ENCODE results near the gene NMS.
"Not testable (repeated sequence)": the region's sequence is repeated elsewhere in the genome, so short reads cannot be mapped to it uniquely, and the experiment has no call there.

The NMS gene

DNA sequence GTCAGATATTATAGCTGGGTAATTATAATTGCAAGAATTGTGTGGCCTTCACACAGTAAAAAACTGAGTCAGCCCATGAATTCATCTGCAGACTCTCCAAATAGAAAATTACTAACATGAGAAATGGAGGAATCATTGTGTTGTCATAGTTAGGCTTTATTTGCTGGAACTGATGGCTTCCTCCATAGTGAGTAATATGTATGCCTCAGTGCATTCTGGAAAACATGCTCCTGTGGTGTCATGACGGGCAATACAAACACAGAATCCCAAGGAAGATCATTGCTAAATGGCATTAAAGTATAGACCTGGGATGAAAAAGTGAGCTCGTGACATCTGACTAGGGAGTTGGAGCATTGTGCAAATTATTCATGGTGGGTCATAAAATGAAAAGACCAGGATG, 23.6 kb upstream of the NMS start:
- no peaks in the 10 kb centered on the region for H3K27me3 ChIP-seq

DNA sequence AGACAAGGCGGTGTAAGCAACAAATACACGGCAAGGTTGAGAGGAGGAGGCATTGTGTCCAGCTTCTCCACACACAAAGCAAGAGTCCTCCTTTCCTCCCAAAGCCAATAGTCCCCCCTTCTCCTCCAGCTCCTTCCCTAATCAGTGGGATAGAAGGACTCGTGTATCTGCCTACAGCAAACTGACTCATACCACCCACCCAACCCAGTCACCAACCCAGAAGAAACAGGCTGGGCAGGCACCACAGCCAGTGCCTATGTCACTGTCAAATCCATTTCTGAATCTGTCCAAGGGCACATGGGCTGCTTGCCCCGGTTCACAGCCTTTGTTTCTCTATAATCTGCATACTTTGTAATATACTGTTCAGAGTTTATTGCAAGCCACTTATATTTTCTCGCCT, 19.2 kb upstream of the NMS start:
- Histone ChIP-seq H3K4me1 (no peaks in the 10 kb centered on the region), H3K36me3 (no peaks in the 10 kb centered on the region), H3K27me3 (no peaks in the 10 kb centered on the region), H3K4me3 (ENCODE audit: low read depth, low read length) (no peak overlapping the region), H3K9me3 (no peaks in the 10 kb centered on the region)
- TF ChIP-seq, protein P1, sequence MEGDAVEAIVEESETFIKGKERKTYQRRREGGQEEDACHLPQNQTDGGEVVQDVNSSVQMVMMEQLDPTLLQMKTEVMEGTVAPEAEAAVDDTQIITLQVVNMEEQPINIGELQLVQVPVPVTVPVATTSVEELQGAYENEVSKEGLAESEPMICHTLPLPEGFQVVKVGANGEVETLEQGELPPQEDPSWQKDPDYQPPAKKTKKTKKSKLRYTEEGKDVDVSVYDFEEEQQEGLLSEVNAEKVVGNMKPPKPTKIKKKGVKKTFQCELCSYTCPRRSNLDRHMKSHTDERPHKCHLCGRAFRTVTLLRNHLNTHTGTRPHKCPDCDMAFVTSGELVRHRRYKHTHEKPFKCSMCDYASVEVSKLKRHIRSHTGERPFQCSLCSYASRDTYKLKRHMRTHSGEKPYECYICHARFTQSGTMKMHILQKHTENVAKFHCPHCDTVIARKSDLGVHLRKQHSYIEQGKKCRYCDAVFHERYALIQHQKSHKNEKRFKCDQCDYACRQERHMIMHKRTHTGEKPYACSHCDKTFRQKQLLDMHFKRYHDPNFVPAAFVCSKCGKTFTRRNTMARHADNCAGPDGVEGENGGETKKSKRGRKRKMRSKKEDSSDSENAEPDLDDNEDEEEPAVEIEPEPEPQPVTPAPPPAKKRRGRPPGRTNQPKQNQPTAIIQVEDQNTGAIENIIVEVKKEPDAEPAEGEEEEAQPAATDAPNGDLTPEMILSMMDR (IDR thresholded peaks at IDR 0.05; ENCODE audit: low read depth, low read length), result no peak
- no peak for DNase-seq

More for the DNA sequence above, 23.6 kb upstream of the NMS start:
- TF ChIP-seq, protein P1 (IDR thresholded peaks at IDR 0.05; ENCODE audit: low read depth, low read length), result no peak
- no peaks in the 10 kb centered on the region for H3K36me3 ChIP-seq
- DNase-seq, result no peak
- no peak overlapping the region for H3K4me3 ChIP-seq (ENCODE audit: low read depth, low read length)
- no peaks in the 10 kb centered on the region for H3K9me3 ChIP-seq
- no peaks in the 10 kb centered on the region for H3K4me1 ChIP-seq

DNA sequence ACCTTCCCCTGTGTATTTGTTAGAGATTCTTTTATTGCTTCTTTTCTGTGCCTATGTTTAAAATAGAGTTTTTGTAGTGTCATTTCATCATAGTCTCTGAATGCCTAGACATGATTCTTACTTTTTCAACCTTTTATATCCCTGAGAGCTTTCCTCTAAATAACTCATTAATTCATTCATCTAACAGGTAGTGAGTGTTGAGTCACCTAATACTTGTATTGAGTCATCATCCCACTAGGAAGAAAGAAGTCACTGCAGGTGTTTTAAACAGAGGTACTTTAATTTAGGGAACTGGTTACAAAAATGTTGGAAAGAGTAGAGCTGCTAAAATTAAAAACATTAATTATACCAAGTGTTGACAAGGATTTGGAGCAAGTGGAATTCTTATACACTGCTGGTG, 18.5 kb upstream of the NMS start:
- no peaks in the 10 kb centered on the region for H3K36me3 ChIP-seq
- H3K4me1 ChIP-seq, result no peaks in the 10 kb centered on the region
- no peak for DNase-seq
- no peaks in the 10 kb centered on the region for H3K9me3 ChIP-seq
- no peaks in the 10 kb centered on the region for H3K27me3 ChIP-seq
- no peak overlapping the region for H3K4me3 ChIP-seq (ENCODE audit: low read depth, low read length)
- TF ChIP-seq, protein P1 (IDR thresholded peaks at IDR 0.05; ENCODE audit: low read depth, low read length), result no peak

DNA sequence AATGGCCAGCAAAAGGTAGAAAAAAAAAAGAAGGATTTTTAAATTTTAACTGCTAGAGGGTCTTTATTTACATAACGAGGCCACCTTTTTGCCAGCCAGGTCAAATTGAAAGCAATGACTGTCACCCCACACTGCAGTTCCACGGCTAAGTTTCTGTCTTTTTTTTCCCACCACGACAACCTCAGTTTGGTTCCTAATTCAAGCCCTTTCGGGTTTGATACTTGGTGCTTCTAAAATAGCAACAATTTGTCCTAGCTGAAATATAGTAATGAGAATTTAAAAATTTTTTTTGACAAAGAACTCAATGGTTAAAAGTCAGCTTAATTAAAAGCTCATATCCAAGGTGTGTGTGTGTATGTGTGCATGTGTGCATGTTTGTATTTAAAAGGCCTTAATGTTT, 16.4 kb upstream of the NMS start:
- no peaks in the 10 kb centered on the region for H3K4me1 ChIP-seq
- H3K4me3 ChIP-seq (ENCODE audit: low read depth, low read length), result no peak overlapping the region
- DNase-seq, result no peak
- TF ChIP-seq, protein P1 (IDR thresholded peaks at IDR 0.05; ENCODE audit: low read depth, low read length), result no peak
- no peaks in the 10 kb centered on the region for H3K9me3 ChIP-seq
- H3K27me3 ChIP-seq, result no peaks in the 10 kb centered on the region
- no peaks in the 10 kb centered on the region for H3K36me3 ChIP-seq

DNA sequence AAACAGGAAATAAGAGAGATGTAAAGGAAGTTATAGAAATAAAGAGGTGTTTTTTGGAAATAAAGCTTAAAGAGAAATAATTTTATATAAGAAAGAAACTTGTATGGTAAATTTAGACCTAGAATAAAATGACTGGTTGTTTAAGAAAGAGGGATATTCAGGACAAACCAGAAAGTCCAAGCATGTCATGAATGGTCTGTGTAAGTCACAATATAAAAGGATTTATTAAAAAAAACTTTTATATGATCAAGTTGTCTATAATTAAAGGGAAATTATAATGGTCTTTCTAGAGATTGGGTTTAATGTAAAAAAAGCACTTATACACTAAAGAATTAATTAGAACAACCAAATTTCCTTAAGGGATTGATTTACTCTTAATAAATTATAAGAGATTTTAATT, 13.9 kb upstream of the NMS start:
- DNase-seq; H3K4me1 ChIP-seq; H3K4me3 ChIP-seq (ENCODE audit: low read depth, low read length); H3K27me3 ChIP-seq; H3K36me3 ChIP-seq; H3K9me3 ChIP-seq: not testable (repeated sequence)

DNA sequence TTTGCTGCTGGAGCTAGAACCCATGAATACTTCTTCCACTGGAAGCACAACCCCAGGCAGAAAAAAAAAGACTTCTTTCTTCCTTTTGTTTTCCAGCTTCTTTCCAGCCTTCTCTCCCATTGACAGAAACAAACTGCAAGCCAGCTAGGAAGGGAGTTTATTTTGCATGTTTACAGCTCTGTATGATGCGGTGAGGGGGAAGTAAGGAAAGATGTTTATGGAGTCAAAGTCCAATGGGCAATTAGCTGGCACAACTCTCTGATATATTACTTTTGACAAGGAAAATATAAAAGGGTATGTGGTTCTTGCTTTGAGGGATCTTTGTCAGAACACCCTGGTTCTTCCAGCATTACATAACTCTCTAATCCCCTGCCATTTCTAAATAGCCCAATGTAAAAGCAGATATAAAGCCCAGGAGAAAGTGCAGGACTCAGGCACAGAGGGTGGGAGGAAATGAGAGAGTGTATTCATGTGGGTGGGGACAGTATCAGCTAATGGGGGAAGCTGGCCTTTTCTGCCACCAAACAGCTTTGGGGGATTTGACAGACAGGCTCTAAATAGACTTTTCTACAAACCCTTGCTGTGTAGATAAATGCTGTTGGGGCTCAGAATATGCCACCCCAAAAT, 9.3 kb upstream of the NMS start:
- no peaks in the 10 kb centered on the region for H3K4me1 ChIP-seq
- TF ChIP-seq, protein P1 (IDR thresholded peaks at IDR 0.05; ENCODE audit: low read depth, low read length), result no peak
- no peak overlapping the region for H3K4me3 ChIP-seq (ENCODE audit: low read depth, low read length)
- H3K9me3 ChIP-seq, result no peaks in the 10 kb centered on the region
- no peaks in the 10 kb centered on the region for H3K36me3 ChIP-seq
- no peaks in the 10 kb centered on the region for H3K27me3 ChIP-seq
- DNase-seq, result no peak

Measured in BE2C (cell line).